Endothelial cell of umbilical vein (primary cell): ENCODE results near the gene PTPRD. TPM values are rescaled to one million over a fixed set of nuclear protein-coding genes. Genes with fewer than 3 reads are reported as not detected.

Experiments
- BruUV-seq: library from RNA; stranded (reverse); fragments of 400-500 nt; replicated peaks from 2 replicates; lab custom pipeline; 2021; lab: Mats Ljungman, UMichigan
- CTCF ChIA-PET: fragments of 300-600, 350-600 bp; sonication (Branson Sonifier 250); formaldehyde crosslinking; loops from one replicate; lab custom pipeline; 2021; ENCODE audit warnings: antibody characterized with exemption, inconsistent platforms; lab: Charles Lee
- POLR2A ChIA-PET: fragments of 300-600, 350-600 bp; sonication (Branson Sonifier 250); formaldehyde crosslinking; loops from one replicate; lab custom pipeline; 2021; ENCODE audit warnings: antibody characterized with exemption, inconsistent platforms; lab: Charles Lee
- DNase-seq: peaks from one replicate; pipeline ENCODE4 v3.0.0-alpha.2; 2011; ENCODE audit warnings: low read depth, low spot score
- FAIRE-seq: peaks from 2 replicates; lab custom pipeline; 2011; peaks lifted over from hg19 to GRCh38; lab: Jason Lieb, UNC
- H2AFZ ChIP-seq: 2 replicates; pipeline ENCODE4 v1.6.0; 2012; ENCODE audit warnings: low read depth, low read length, control low read depth, inconsistent platforms
- H3K27ac ChIP-seq: 2 replicates; pipeline ENCODE4 v1.5.1; 2011; ENCODE audit warnings: low read depth, mild to moderate bottlenecking, control low read depth, low read length, moderate library complexity; ENCODE audit not compliant: insufficient read depth
- H3K27me3 ChIP-seq, 2 experiments: 2 replicates each; pipeline versions ENCODE4 v1.6.0 to v1.6.1; 2011; ENCODE audit warnings: low read length in 2 of 2, mixed read lengths in 1 of 2; ENCODE audit not compliant: control insufficient read depth in 2 of 2, insufficient read depth in 2 of 2
- H3K36me3 ChIP-seq, 2 experiments: 2 replicates in 1 of 2; 3 replicates in 1 of 2; pipeline ENCODE4 v1.5.1; 2011; ENCODE audit warnings: low read length in 2 of 2, mild to moderate bottlenecking in 1 of 2, moderate library complexity in 1 of 2; ENCODE audit not compliant: control insufficient read depth in 2 of 2, insufficient read depth in 2 of 2; ENCODE audit errors: extremely low read depth in 1 of 2
- H3K4me1 ChIP-seq: 3 replicates; pipeline ENCODE4 v1.5.1; 2011; ENCODE audit warnings: mild to moderate bottlenecking, low read length; ENCODE audit not compliant: control insufficient read depth, insufficient read depth; ENCODE audit errors: extremely low read depth
- H3K4me2 ChIP-seq: 2 replicates; pipeline ENCODE4 v1.6.1; 2011; ENCODE audit warnings: low read length, control low read depth, mixed read lengths; ENCODE audit not compliant: insufficient read depth
- H3K4me3 ChIP-seq, 3 experiments: fragments of 200-600 bp in 1 of 3; sonication (generic), shearing (Covaris generic) in 1 of 3; replicated peaks in 1 of 3; 2 replicates each; pipeline ENCODE4 v1.5.1; 2011 to 2016; ENCODE audit warnings: control low read depth in 3 of 3, low read length in 3 of 3, mild to moderate bottlenecking in 2 of 3, inconsistent platforms in 1 of 3, low read depth in 1 of 3, moderate library complexity in 1 of 3; ENCODE audit not compliant: insufficient read depth in 1 of 3
- H3K79me2 ChIP-seq: 2 replicates; pipeline ENCODE4 v1.6.0; 2012; ENCODE audit warnings: low read length, inconsistent platforms; ENCODE audit not compliant: control insufficient read depth, insufficient read depth
- H3K9ac ChIP-seq: replicated peaks from 2 replicates; pipeline ENCODE3; 2011; ENCODE audit warnings: low read length, control low read depth; ENCODE audit not compliant: insufficient read depth; ENCODE audit errors: extremely low read depth
- H3K9me1 ChIP-seq: replicated peaks from 3 replicates; pipeline ENCODE4 v1.6.0; 2011; ENCODE audit warnings: mild to moderate bottlenecking, low read length; ENCODE audit not compliant: control insufficient read depth, insufficient read depth; ENCODE audit errors: extremely low read depth
- H3K9me3 ChIP-seq: replicated peaks from 2 replicates; pipeline ENCODE4 v1.5.1; 2012; ENCODE audit warnings: low read length, inconsistent platforms; ENCODE audit not compliant: control insufficient read depth, insufficient read depth
- H4K20me1 ChIP-seq: replicated peaks from 2 replicates; pipeline ENCODE3; 2011; ENCODE audit warnings: mild to moderate bottlenecking, low read length; ENCODE audit not compliant: control insufficient read depth, insufficient read depth; ENCODE audit errors: extremely low read depth
- CTCF ChIP-seq, 2 donors: IDR thresholded peaks; 1 replicate in 1 of 2; 2 replicates in 1 of 2; pipeline ENCODE4 v1.5.1; 2011; ENCODE audit warnings: low read length in 2 of 2, mild to moderate bottlenecking in 2 of 2, moderate library complexity in 2 of 2, control low read depth in 1 of 2, inconsistent platforms in 1 of 2, low read depth in 1 of 2; ENCODE audit not compliant: insufficient read depth in 1 of 2; ENCODE audit errors: extremely low read depth in 1 of 2
- EZH2 ChIP-seq: IDR thresholded peaks from 2 replicates; pipeline ENCODE4 v1.6.1; 2012; ENCODE audit warnings: borderline replicate concordance, low read depth, mild to moderate bottlenecking, moderate library complexity, low read length, inconsistent platforms; ENCODE audit not compliant: severe bottlenecking
- FOS ChIP-seq: IDR thresholded peaks from 2 replicates; pipeline ENCODE4 v1.6.1; 2011; ENCODE audit warnings: mild to moderate bottlenecking, low read length, moderate library complexity, borderline replicate concordance; ENCODE audit not compliant: insufficient read depth
- GATA2 ChIP-seq: IDR thresholded peaks from 2 replicates; pipeline ENCODE4 v1.7.0; 2011; ENCODE audit warnings: low read depth, mild to moderate bottlenecking, moderate library complexity, mixed read lengths, low read length; ENCODE audit not compliant: insufficient read length, insufficient read depth
- JUN ChIP-seq: IDR thresholded peaks from 2 replicates; pipeline ENCODE4 v1.6.1; 2011; ENCODE audit warnings: borderline replicate concordance, low read depth; ENCODE audit not compliant: insufficient read length, insufficient read depth
- MAX ChIP-seq: IDR thresholded peaks from 2 replicates; pipeline ENCODE4 v1.6.1; 2011; ENCODE audit not compliant: insufficient read depth, insufficient read length
- MYC ChIP-seq: IDR thresholded peaks from one replicate; pipeline ENCODE4 v1.6.1; 2011; ENCODE audit warnings: mild to moderate bottlenecking, low read depth, low read length
- POLR2A ChIP-seq: IDR thresholded peaks from 2 replicates; pipeline ENCODE4 v1.6.1; 2012; ENCODE audit warnings: low read depth, mild to moderate bottlenecking, control low read depth, low read length
- POLR2AphosphoS5 ChIP-seq: IDR thresholded peaks from 2 replicates; pipeline ENCODE4 v1.6.1; 2012; ENCODE audit warnings: low read depth, mild to moderate bottlenecking, control low read depth, low read length, moderate library complexity; ENCODE audit not compliant: insufficient read depth
- dilution Hi-C: fragments of 300-500 bp; cut with MboI; formaldehyde crosslinking; loops from one replicate; pipeline ENCODE4 v1.15.0; 2019; ENCODE audit warnings: low sequenced_read_pairs; ENCODE audit not compliant: extremely low pct_ligation_motif_present
- intact Hi-C: fragments of 100-400 bp; cut with micrococcal nuclease; formaldehyde crosslinking; loops from one replicate; pipeline ENCODE4 v1.10.0; 2022
- polyA plus RNA-seq, 4 experiments: library from polyadenylated mRNA; depleted of rRNA in 3 of 4; stranded (reverse) in 3 of 4; unstranded in 1 of 4; fragments of >200 nt; gene quantifications; 2 replicates each; pipeline versions ENCODE4 v1.2.1 to v1.2.3, GENCODE V29; 2011 to 2012; ENCODE audit warnings: missing spikeins in 1 of 4
- total RNA-seq: library from RNA; stranded (reverse); gene quantifications from 2 replicates; pipeline ENCODE4 v1.2.3, GENCODE V29; 2021

Gene PTPRD
- total and polyA plus RNA-seq, 2 donors (not counting 3 experiments of a cell fraction or from before 2014, with no cell fraction given), result 5.5 to 5.7 TPM

DNA sequence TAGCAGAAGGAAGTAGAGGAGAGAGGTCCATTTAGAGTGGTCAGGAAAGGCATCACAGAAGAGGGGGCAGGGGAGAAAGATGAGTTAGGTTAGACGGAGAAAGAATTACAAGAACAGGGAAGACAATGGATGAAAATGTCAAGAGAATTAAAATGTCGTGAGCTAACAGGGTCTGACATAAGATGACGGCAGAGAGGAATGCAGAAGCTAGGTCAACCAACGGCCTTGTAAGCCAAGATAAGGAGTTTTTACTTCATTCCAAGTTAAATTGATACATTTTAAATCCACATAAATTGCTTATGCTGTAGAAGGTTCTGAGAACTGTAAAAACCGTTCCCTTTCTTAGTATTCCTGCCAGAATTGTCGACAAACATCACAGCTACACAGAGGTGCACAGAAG lies 1916.3 kb downstream of the PTPRD start:
- Histone ChIP-seq H3K36me3 (no peaks in the 10 kb centered on the region), H3K27me3 (no peaks in the 10 kb centered on the region), H4K20me1 (no peaks in the 10 kb centered on the region), H3K9me1 (peaks cover 2% of the 10 kb centered on the region), H3K9me3 (no peaks in the 10 kb centered on the region), H3K4me1 (no peaks in the 10 kb centered on the region), H3K9ac (no peak overlapping the region), H3K79me2 (no peaks in the 10 kb centered on the region), H3K4me3 (no peak overlapping the region), H3K27ac (no peak overlapping the region), H2AFZ (no peak overlapping the region), H3K4me2 (no peak overlapping the region)
- POLR2A ChIA-PET, result no interaction called here
- no peak for DNase-seq
- no TSS peak for BruUV-seq
- intact Hi-C loops (no loop called here), dilution Hi-C loops (no loop called here)
- FAIRE-seq, result no peak
- TF ChIP-seq CTCF (IDR thresholded peaks at IDR 0.05; ENCODE audit: extremely low read depth in 1 of 2, insufficient read depth in 1 of 2, low read depth in 1 of 2, low read length in 2 of 2), result no peak
- no peak for TF ChIP-seq POLR2AphosphoS5
- no peak for TF ChIP-seq POLR2A
- TF ChIP-seq GATA2, result no peak
- TF ChIP-seq MYC, result no peak
- TF ChIP-seq MAX, result no peak
- no peak for TF ChIP-seq EZH2
- no peak for TF ChIP-seq JUN
- TF ChIP-seq FOS, result no peak
- CTCF ChIA-PET, result interaction anchor here (1.2 kb wide), 1 partner anchor 10 kb away, joined by 3 read pairs; no protein-coding TSS in a partner anchor
